NCI-H2029 treated with DMSO at 0.1 percent for 48 hours (cell line): ENCODE results near the gene TPD52L1.

ENCODE experiments used
- DNase-seq: peaks from one replicate; lab custom pipeline; 2025; lab: John Stamatoyannopoulos, UW

TPD52L1 gene

GRCh38 chr6:125307150-125307838, 153.7 kb downstream of the TPD52L1 start:
- no peak for DNase-seq

DNA sequence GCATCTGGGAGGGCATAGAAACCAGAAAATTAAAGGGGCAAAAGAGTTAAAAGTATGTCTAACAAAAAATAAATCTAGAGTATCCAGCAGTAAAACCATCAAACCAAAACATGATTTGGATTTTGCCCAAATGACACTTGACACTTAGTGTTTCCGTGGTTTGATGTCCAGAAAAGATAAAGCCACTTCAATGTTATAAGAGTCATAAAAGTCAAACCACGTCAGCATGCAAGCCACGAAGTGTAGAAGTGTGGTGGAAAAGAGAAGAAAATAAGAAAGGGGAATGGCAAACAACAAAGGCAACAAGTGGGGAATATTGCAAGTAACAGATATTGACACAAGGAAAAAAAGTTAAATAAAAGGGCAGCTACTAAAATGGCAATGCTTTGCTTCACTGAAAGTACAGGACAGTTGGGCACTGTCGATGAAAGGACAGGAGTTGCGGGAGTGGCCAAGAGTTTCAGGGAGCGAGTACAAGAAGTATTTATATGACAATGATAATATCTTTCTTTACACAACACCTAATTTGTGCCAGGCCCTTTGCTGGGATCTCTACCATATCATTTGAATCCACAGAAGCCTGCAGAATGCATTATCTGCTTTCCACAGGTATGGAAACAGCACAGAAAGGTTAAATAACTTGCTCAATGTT, 154.5 kb downstream of the TPD52L1 start:
- peak; percentile 72 for DNase-seq

DNA sequence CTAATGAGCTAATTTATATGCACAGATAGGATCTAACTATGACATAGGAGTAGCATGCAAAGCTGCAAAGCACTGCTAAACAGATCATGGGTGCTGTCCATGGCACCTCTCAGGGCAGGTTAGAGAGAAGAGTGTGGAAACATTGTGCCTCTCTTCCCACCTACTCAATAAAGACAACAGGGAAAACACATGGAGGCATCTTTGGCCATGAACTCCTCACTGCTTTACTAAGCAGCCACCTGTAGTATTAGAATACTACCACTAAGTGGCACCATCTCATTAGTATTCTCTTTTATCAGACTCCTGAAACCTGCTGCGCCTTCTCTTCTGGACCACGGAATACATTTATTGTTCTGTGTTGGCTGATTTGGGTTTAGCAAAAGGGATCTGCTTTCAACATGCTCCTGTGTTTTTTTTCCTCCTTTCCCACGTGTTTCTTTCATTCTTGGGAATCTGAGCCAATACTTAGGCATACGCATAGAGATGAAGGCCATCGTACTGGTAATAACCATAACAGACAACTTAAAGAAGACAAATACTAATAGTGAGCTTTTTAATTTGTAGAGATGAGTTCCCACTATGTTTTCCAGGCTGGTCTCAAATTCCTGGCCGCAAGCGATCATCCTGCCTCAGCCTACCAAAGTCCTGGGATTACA, 157.5 kb downstream of the TPD52L1 start:
- peak; percentile 99 for DNase-seq

DNA sequence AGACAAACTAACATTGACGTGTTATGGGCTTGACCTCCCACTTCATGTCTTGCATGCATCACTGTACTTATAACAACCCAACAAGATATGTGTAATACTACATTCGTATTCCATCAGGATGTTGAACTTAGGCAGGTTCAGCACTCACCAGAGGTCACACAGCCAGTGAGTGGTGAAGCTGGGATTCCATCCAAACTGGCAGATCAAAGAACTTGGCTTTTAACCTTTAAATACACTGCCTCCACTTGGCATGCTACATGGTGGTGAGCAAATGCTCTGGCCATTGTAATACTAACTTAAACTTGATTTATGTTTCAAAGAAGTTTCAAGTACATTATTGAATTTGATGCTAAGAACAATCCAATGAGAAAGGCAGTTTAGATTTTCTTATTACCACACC, 158.9 kb downstream of the TPD52L1 start:
- no peak for DNase-seq

GRCh38 chr6:125312950-125313349, 159.4 kb downstream of the TPD52L1 start:
- no peak for DNase-seq
